Smooth muscle cell (in vitro differentiated cells): ENCODE results near the gene RBM20. TPM values are rescaled to one million over a fixed set of nuclear protein-coding genes. Genes with fewer than 3 reads are reported as not detected.

ENCODE experiments used
- DNase-seq: peaks from one replicate; lab custom pipeline; 2025; ENCODE audit not compliant: unreplicated experiment; lab: John Stamatoyannopoulos, UW
- H2AFZ ChIP-seq: fragments of 200-600 bp; sonication (generic); 2 replicates; pipeline ENCODE4 v1.6.0; 2016; ENCODE audit warnings: antibody characterized with exemption, low read depth, mild to moderate bottlenecking
- H3F3A ChIP-seq: fragments of 200-600 bp; sonication (generic); 2 replicates; pipeline ENCODE4 v1.6.0; 2017; ENCODE audit warnings: antibody characterized with exemption, low read depth
- H3K27ac ChIP-seq: fragments of 200-600 bp; sonication (generic); 2 replicates; pipeline ENCODE4 v1.5.1; 2016; ENCODE audit warnings: low read depth, mild to moderate bottlenecking
- H3K27me3 ChIP-seq: fragments of 200-600 bp; sonication (generic); 2 replicates; pipeline ENCODE4 v1.6.1; 2016; ENCODE audit warnings: low read depth, mild to moderate bottlenecking
- H3K36me3 ChIP-seq: fragments of 200-600 bp; sonication (generic); 2 replicates; pipeline ENCODE4 v1.5.1; 2016; ENCODE audit warnings: low read depth
- H3K4me1 ChIP-seq: fragments of 200-600 bp; sonication (generic); 2 replicates; pipeline ENCODE4 v1.5.1; 2016; ENCODE audit warnings: low read depth
- H3K4me2 ChIP-seq: fragments of 200-600 bp; sonication (generic); 2 replicates; pipeline ENCODE4 v1.6.0; 2016; ENCODE audit warnings: mild to moderate bottlenecking
- H3K4me3 ChIP-seq: fragments of 200-600 bp; sonication (generic); 2 replicates; pipeline ENCODE4 v1.5.1; 2016; ENCODE audit warnings: mild to moderate bottlenecking
- H3K79me2 ChIP-seq: fragments of 200-600 bp; sonication (generic); 2 replicates; pipeline ENCODE4 v1.6.0; 2016; ENCODE audit warnings: low read depth, mild to moderate bottlenecking
- H3K9ac ChIP-seq: fragments of 200-600 bp; sonication (generic); 2 replicates; pipeline ENCODE4 v1.6.0; 2016; ENCODE audit warnings: low read depth
- H3K9me3 ChIP-seq: fragments of 200-600 bp; sonication (generic); replicated peaks from 2 replicates; pipeline ENCODE4 v1.5.1; 2016; ENCODE audit warnings: low read depth
- H4K20me1 ChIP-seq: fragments of 200-600 bp; sonication (generic); 2 replicates; pipeline ENCODE4 v1.6.0; 2016; ENCODE audit warnings: low read depth
- WGBS: methylation state at CpG from one replicate; pipeline ENCODE4 v1.1.7; 2016; ENCODE audit warnings: low lambda C conversion rate; 5-methylcytosine and 5-hydroxymethylcytosine counted together
- polyA plus RNA-seq: library from polyadenylated mRNA; unstranded; fragments of >200 nt; fragmentation: Nextera tagmentation; extraction: Ambion mirVana; gene quantifications from 2 replicates; pipeline ENCODE4 v1.2.1, GENCODE V29; 2016
- total RNA-seq: library from RNA; depleted of rRNA; stranded (reverse); fragments of >200 nt; gene quantifications from 2 replicates; pipeline ENCODE4 v1.2.3, GENCODE V29; 2014
- TF ChIP-seq, protein P1 (sequence below): fragments of 200-600 bp; sonication (generic); IDR thresholded peaks from 2 replicates; pipeline ENCODE4 v1.5.1; 2017; ENCODE audit warnings: borderline replicate concordance, mild to moderate bottlenecking, antibody characterized with exemption; ENCODE audit not compliant: insufficient read depth, poor library complexity, severe bottlenecking

Gene RBM20
- total and polyA plus RNA-seq, 2 experiments from 2014 or later = 0.09 TPM

DNA sequence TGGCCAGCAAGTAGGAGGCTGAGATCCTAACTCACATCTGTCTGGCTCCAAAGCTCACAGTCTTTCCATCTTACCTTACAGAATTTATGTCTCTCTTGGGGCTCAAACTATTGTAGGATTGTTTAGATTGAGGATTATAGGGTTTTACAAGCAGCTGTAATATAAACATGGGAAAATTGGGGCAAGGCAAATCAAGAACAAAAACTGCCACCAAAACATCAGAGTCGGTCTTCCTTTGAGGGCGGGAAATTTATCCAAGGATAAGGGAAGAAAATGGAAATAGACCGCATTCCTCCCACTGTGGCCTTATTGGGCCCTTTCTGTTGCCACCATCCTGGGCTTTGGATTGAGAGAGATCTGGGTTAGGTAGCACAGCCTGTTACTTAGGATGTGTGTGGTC lies 22.5 kb downstream of the RBM20 start:
- peaks cover 8% of the 10 kb centered on the region for H3K4me1 ChIP-seq
- DNase-seq = no peak
- no peaks in the 10 kb centered on the region for H3K36me3 ChIP-seq
- no peaks in the 10 kb centered on the region for H3K9me3 ChIP-seq
- WGBS = 80% methylated on average over 3 of the region's 3 CpGs
- no peak overlapping the region for H3K9ac ChIP-seq
- peaks cover 3% of the 10 kb centered on the region for H3F3A ChIP-seq
- H2AFZ ChIP-seq = no peak overlapping the region
- no peak overlapping the region for H3K4me2 ChIP-seq
- H3K4me3 ChIP-seq = no peak overlapping the region
- no peaks in the 10 kb centered on the region for H4K20me1 ChIP-seq
- TF ChIP-seq, protein P1, sequence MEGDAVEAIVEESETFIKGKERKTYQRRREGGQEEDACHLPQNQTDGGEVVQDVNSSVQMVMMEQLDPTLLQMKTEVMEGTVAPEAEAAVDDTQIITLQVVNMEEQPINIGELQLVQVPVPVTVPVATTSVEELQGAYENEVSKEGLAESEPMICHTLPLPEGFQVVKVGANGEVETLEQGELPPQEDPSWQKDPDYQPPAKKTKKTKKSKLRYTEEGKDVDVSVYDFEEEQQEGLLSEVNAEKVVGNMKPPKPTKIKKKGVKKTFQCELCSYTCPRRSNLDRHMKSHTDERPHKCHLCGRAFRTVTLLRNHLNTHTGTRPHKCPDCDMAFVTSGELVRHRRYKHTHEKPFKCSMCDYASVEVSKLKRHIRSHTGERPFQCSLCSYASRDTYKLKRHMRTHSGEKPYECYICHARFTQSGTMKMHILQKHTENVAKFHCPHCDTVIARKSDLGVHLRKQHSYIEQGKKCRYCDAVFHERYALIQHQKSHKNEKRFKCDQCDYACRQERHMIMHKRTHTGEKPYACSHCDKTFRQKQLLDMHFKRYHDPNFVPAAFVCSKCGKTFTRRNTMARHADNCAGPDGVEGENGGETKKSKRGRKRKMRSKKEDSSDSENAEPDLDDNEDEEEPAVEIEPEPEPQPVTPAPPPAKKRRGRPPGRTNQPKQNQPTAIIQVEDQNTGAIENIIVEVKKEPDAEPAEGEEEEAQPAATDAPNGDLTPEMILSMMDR = no peak
- H3K27me3 ChIP-seq = no peaks in the 10 kb centered on the region
- no peak overlapping the region for H3K27ac ChIP-seq
- no peaks in the 10 kb centered on the region for H3K79me2 ChIP-seq

GRCh38 chr10:110667620-110668343 lies 23.6 kb downstream of the RBM20 start:
- H3K27ac ChIP-seq = no peak overlapping the region
- no peak for DNase-seq
- H3F3A ChIP-seq = peaks cover 3% of the 10 kb centered on the region
- no peaks in the 10 kb centered on the region for H4K20me1 ChIP-seq
- H3K79me2 ChIP-seq = no peaks in the 10 kb centered on the region
- WGBS = 49% methylated on average over 9 of the region's 9 CpGs
- H3K36me3 ChIP-seq = no peaks in the 10 kb centered on the region
- no peak overlapping the region for H3K9ac ChIP-seq
- no peak overlapping the region for H2AFZ ChIP-seq
- H3K9me3 ChIP-seq = no peaks in the 10 kb centered on the region
- TF ChIP-seq, protein P1 = no peak
- peaks cover 8% of the 10 kb centered on the region for H3K4me1 ChIP-seq
- no peak overlapping the region for H3K4me2 ChIP-seq
- no peak overlapping the region for H3K4me3 ChIP-seq
- H3K27me3 ChIP-seq = no peaks in the 10 kb centered on the region

- H3K36me3 ChIP-seq = no peaks in the 10 kb centered on the region
- H4K20me1 ChIP-seq = no peaks in the 10 kb centered on the region
- no peak overlapping the region for H3K9ac ChIP-seq
- TF ChIP-seq, protein P1 = no peak
- H3K27ac ChIP-seq = no peak overlapping the region
- DNase-seq = no peak
- peaks cover 8% of the 10 kb centered on the region for H3K4me1 ChIP-seq
- H3F3A ChIP-seq = peaks cover 3% of the 10 kb centered on the region
- WGBS = 21% methylated on average over 5 of the region's 5 CpGs
- no peak overlapping the region for H3K4me3 ChIP-seq
- H3K27me3 ChIP-seq = no peaks in the 10 kb centered on the region
- H3K79me2 ChIP-seq = no peaks in the 10 kb centered on the region
- H2AFZ ChIP-seq = no peak overlapping the region
- no peak overlapping the region for H3K4me2 ChIP-seq
- no peaks in the 10 kb centered on the region for H3K9me3 ChIP-seq
Observed at GRCh38 chr10:110668443-110668842, 24.3 kb downstream of the RBM20 start.

- Histone ChIP-seq H3K9me3 (no peaks in the 10 kb centered on the region), H3K4me1 (peaks cover 6% of the 10 kb centered on the region), H3F3A (peaks cover under 1% of the 10 kb centered on the region), H4K20me1 (no peaks in the 10 kb centered on the region), H3K4me3 (no peak overlapping the region), H3K4me2 (no peak overlapping the region), H3K27ac (no peak overlapping the region), H3K27me3 (no peaks in the 10 kb centered on the region), H2AFZ (no peak overlapping the region), H3K9ac (no peak overlapping the region), H3K36me3 (no peaks in the 10 kb centered on the region), H3K79me2 (no peaks in the 10 kb centered on the region)
- TF ChIP-seq, protein P1 = no peak
- WGBS = 81% methylated on average over 6 of the region's 6 CpGs
- no peak for DNase-seq
Observed at GRCh38 chr10:110670335-110670734, 26.2 kb downstream of the RBM20 start.
